ENCODE data around the gene FLOT1. TPM values are rescaled to one million over a fixed set of nuclear protein-coding genes. Genes with fewer than 3 reads are reported as not detected.
"Not testable (repeated sequence)": the region's sequence is repeated elsewhere in the genome, so short reads cannot be mapped to it uniquely, and the experiment has no call there.

The FLOT1 gene
- total RNA-seq, 1 donor from 2014 or later = 175 TPM

- not testable (repeated sequence) for DNase-seq (ENCODE audit: low read depth)
Observed at GRCh38 chr6:30723843-30724741, 18.4 kb downstream of the FLOT1 start.

- not testable (repeated sequence) for DNase-seq (ENCODE audit: low read depth)
Observed at GRCh38 chr6:30723159-30723842, 19.2 kb downstream of the FLOT1 start.

GRCh38 chr6:30722280-30723112 is 20.0 kb downstream of the FLOT1 start:
- peak; percentile 87 for DNase-seq (ENCODE audit: low read depth)

GRCh38 chr6:30722025-30722279 is 20.5 kb downstream of the FLOT1 start:
- not testable (repeated sequence) for DNase-seq (ENCODE audit: low read depth)

GRCh38 chr6:30721198-30722024 is 21.1 kb downstream of the FLOT1 start:
- peak; percentile 90 for DNase-seq (ENCODE audit: low read depth)

GRCh38 chr6:30720738-30721197 is 21.7 kb downstream of the FLOT1 start:
- DNase-seq (ENCODE audit: low read depth) = peak; percentile 74

GRCh38 chr6:30719791-30720737 is 22.4 kb downstream of the FLOT1 start, which contains the start of gene TUBB:
TUBB (plus strand) TSS chr6:30720352; CDS start chr6:30720507, 155 bp downstream.
- peak; percentile 99 for DNase-seq (ENCODE audit: low read depth)

GRCh38 chr6:30719356-30719755 is 23.1 kb downstream of the FLOT1 start:
- no peak for DNase-seq (ENCODE audit: low read depth)

- DNase-seq (ENCODE audit: low read depth) = not testable (repeated sequence)
Observed at GRCh38 chr6:30717845-30718720, 24.4 kb downstream of the FLOT1 start.

- DNase-seq (ENCODE audit: low read depth) = peak; percentile 100
Observed at GRCh38 chr6:30717129-30717844, 25.2 kb downstream of the FLOT1 start, which contains the start of gene MDC1. MDC1 (minus strand) TSS chr6:30717281; CDS start chr6:30715175, 2,106 bp downstream.

GRCh38 chr6:30716879-30717128 is 25.7 kb downstream of the FLOT1 start:
- no peak for DNase-seq (ENCODE audit: low read depth)

GRCh38 chr6:30714263-30714662 is 28.2 kb downstream of the FLOT1 start:
- DNase-seq (ENCODE audit: low read depth) = no peak

GRCh38 chr6:30712441-30712945 is 30.0 kb downstream of the FLOT1 start:
- no peak for DNase-seq (ENCODE audit: low read depth)

GRCh38 chr6:30711758-30712380 is 30.6 kb downstream of the FLOT1 start:
- DNase-seq (ENCODE audit: low read depth) = no peak

GRCh38 chr6:30709101-30709868 is 33.2 kb downstream of the FLOT1 start:
- no peak for DNase-seq (ENCODE audit: low read depth)

GRCh38 chr6:30707281-30707850 is 35.1 kb downstream of the FLOT1 start:
- no peak for DNase-seq (ENCODE audit: low read depth)
